GM12864 (cell line): ENCODE measurements around the gene PPFIA4.

ENCODE experiments used
- DNase-seq: peaks from one replicate; pipeline ENCODE4 v3.0.0-alpha.2; 2011; ENCODE audit warnings: low read depth
- H3K4me3 ChIP-seq: 2 replicates; pipeline ENCODE4 v1.5.1; 2011; ENCODE audit warnings: mild to moderate bottlenecking, low read depth, low read length, control low read depth
- CTCF ChIP-seq: IDR thresholded peaks from 2 replicates; pipeline ENCODE4 v1.5.1; 2011; ENCODE audit warnings: low read depth, mild to moderate bottlenecking, moderate library complexity, low read length, control low read depth, inconsistent platforms; ENCODE audit errors: missing control alignments

The PPFIA4 gene

GRCh38 chr1:203076031-203076511 lies 49.8 kb downstream of the PPFIA4 start:
- H3K4me3 ChIP-seq, result no peak overlapping the region
- no peak for DNase-seq

GRCh38 chr1:203077367-203077766 lies 51.1 kb downstream of the PPFIA4 start:
- H3K4me3 ChIP-seq, result no peak overlapping the region
- no peak for TF ChIP-seq CTCF
- no peak for DNase-seq

More at GRCh38 chr1:203076031-203076511, 49.8 kb downstream of the PPFIA4 start:
- no peak for TF ChIP-seq CTCF

- DNase-seq, result no peak
- no peak overlapping the region for H3K4me3 ChIP-seq
- TF ChIP-seq CTCF, result no peak
Measured at GRCh38 chr1:203077956-203078355, 51.7 kb downstream of the PPFIA4 start.

- no peak for DNase-seq
- no peak for TF ChIP-seq CTCF
- H3K4me3 ChIP-seq, result no peak overlapping the region
Measured at GRCh38 chr1:203078478-203078877, 52.2 kb downstream of the PPFIA4 start.

- no peak for DNase-seq
Measured at GRCh38 chr1:203080456-203080855, 54.2 kb downstream of the PPFIA4 start.

GRCh38 chr1:203081465-203082230 lies 55.4 kb downstream of the PPFIA4 start:
- DNase-seq, result no peak
- no peak for TF ChIP-seq CTCF
- no peak overlapping the region for H3K4me3 ChIP-seq

More at GRCh38 chr1:203080456-203080855, 54.2 kb downstream of the PPFIA4 start:
- H3K4me3 ChIP-seq, result no peak overlapping the region
- TF ChIP-seq CTCF, result no peak

GRCh38 chr1:203082231-203082505 lies 55.9 kb downstream of the PPFIA4 start:
- TF ChIP-seq CTCF, result no peak
- no peak for DNase-seq
- H3K4me3 ChIP-seq, result no peak overlapping the region
